Fibroblast of skin of abdomen (primary cell): ENCODE results near the gene MTA2.
A peak's percentile ranks its signal among the peaks of the same experiment; 100 is the strongest.

ENCODE experiments used
- DNase-seq: peaks from one replicate; pipeline ENCODE4 v3.0.0-alpha.2; 2013

MTA2 gene

DNA sequence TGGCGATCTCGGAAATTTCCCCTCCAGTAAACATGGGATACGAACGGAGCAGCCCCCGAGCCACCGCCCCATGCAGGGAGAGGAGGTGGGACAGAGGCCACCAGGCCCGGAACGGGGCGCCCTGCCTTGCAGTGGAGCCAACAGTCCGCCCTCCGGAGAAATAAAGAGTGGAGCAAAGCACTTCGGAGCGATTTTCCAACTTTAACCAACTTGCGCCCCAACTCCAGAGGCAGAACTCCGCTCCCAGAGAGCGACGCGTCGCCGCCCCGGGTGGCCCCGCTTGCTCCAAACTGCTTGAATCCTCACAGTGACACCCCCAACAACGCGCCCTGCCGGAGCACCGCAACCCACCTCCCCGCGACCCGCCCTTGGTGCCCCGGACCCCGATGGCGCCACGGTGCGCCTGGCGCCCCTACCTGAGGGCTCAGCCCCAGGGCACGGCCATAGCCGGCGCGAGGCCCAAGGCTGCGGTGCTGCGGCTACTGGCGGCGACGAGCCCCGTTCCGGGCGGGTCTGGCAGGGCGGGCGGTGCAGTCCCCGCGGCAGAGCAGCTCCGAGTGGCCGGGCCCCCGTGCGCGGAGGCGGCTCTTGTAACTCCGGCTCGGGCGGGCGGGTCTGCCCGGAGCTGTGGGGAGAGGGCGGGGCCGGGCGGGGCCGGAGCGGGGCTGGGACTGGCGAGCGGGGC, 55.3 kb downstream of the MTA2 start, which contains the start of gene AHNAK:
AHNAK (minus strand) TSS at position 563 of the 685 bp plus-strand sequence. CDS start 10,708 bp downstream, outside the sequence.
- DNase-seq, result peak; percentile 66

DNA sequence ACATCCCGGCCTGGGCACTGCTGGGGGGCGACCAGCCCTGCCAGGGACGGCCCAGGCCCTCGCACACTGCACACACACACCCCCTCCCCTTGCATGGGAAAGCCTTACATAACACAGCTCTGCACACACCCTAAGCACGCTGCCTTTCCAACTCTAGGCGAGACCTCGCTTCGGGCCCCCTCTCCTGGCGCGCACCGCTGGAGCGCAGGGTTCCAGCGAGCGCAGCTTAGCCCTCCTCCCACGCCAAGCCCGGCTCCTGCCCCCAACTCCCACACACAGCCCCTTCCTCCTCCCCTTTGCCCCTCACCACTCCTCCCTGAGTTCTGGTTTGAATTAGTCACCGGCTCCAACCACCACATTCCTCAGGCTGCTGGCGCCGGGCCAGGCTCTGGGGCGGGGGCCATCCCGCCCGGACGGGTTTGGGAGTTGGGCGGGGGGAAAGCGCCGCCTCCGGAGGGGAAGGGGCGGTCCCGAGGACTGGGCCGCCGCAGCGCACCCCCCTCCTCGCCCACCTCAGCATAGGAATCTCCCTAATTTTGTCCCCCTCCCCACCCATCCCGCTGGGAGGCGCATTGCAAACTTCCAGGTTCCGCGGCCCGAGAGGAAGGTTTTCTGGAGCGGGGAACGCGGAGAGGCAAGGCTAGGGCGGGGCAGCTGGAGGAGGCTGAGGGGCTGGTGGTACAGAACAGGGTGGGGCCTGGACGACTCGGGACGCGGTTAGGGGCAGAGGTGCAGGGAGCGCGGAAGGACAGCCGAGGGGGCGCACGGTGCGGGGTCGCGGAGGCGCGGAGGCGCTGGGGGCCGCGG, 56.0 kb downstream of the MTA2 start:
- peak; percentile 98 for DNase-seq

DNA sequence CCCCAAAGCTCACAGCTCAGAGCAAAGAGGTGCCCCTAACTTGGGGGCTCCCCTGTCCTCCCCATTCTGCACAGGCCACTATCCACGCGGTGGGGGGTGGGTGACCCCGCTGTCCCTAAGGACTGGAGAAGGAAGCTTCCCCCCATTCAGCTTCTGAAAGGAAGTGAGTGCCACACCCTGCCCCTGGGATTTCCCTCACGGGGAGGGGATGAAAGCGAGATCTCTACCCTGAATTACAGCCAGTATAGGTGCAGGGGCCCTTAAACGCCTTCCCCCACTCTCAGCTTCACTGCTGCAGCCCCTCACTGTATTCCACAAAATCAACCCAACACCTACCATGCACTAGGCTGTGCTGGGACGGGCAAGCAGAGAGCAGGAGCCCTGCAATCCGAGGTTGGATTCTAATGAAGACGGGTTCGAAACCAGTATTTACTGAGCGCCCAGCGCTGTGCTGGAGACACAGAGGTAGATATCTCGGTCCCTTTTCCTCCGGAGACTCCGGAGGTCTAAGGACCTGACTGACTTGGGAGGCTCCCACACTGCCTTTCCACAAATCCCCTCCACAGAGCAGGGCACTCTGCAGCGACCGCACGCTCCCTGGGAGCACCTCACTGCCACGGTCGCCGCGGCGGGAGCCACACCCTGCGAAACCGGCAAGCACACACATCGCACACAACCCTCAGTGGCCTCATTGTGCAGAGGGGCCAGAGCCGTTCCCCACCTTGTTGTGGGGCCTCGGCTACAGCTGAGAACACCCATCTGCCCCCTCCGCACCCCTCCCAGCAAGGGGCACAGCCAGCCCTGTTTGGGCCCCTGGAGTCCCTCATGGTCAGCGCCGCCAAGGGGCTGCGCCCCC, 56.9 kb downstream of the MTA2 start:
- no peak for DNase-seq

DNA sequence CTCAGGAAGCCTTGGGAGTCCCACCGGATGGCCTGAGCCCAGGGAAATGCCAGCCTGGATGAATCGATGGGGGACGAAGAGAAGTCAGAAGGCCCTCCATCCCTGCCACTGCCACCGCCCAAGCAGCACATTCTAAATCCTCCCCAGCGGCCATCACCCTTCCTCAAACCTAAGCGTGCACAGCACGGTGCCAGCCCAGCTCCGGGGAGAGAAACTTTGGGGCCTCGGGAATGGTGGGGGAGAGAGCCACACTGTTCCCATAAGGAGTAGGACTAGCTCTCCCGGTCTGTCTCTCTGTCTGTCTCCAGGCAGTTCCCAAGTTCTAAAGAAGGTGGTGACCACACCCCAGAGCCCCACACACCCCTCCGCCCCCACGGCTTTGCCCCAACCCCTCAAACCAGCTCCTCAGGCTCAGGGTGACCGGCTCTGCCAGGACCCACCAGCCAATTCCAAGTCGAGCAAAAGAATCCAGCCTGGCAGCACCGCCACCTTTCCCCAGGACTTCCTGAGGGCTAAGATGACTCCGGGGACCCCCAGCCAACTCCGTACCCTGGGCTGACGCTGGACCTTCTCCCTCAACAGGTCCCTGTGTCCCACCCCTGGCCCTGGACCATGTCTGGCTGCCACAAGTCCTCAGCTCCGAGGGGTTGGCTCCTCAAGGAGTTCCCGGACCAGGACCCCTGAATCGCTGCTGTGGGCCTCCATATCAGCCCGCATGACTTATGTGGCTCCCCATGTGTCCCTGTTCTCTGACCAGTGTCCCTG, 57.8 kb downstream of the MTA2 start:
- no peak for DNase-seq
